SJCRH30 (cell line): ENCODE measurements around the gene MTHFD1L. TPM values are rescaled to one million over a fixed set of nuclear protein-coding genes. Genes with fewer than 3 reads are reported as not detected.
"Not testable (repeated sequence)": the region's sequence is repeated elsewhere in the genome, so short reads cannot be mapped to it uniquely, and the experiment has no call there.

Source experiments
- DNase-seq, 2 experiments: peaks; one replicate each; pipeline ENCODE4 v3.0.0-alpha.2; 2015 to 2020
- H3K27ac ChIP-seq: fragments of 250-450 bp; sonication (Bioruptor Pico); 2 replicates; pipeline ENCODE4 v1.5.1; 2020; ENCODE audit warnings: mild to moderate bottlenecking, moderate library complexity
- H3K27me3 ChIP-seq: fragments of 250-450 bp; sonication (Bioruptor Pico); 2 replicates; pipeline ENCODE4 v1.5.1; 2020; ENCODE audit warnings: mild to moderate bottlenecking, moderate library complexity
- H3K36me3 ChIP-seq: fragments of 250-450 bp; sonication (Bioruptor Pico); 2 replicates; pipeline ENCODE4 v1.5.1; 2020; ENCODE audit warnings: mild to moderate bottlenecking, moderate library complexity
- H3K4me1 ChIP-seq: fragments of 250-450 bp; sonication (Bioruptor Pico); 2 replicates; pipeline ENCODE4 v1.5.1; 2020; ENCODE audit warnings: mild to moderate bottlenecking, moderate library complexity
- H3K4me3 ChIP-seq: fragments of 250-450 bp; sonication (Bioruptor Pico); 2 replicates; pipeline ENCODE4 v1.5.1; 2020; ENCODE audit warnings: mild to moderate bottlenecking, moderate library complexity
- H3K9me3 ChIP-seq: fragments of 250-450 bp; sonication (Bioruptor Pico); replicated peaks from 2 replicates; pipeline ENCODE4 v1.5.1; 2020; ENCODE audit warnings: mild to moderate bottlenecking, moderate library complexity
- total RNA-seq: library from RNA; depleted of rRNA; stranded (reverse); fragments of >200 nt; shearing (Covaris generic); gene quantifications from 2 replicates; pipeline ENCODE4 v1.2.3, GENCODE V29; 2014

Gene MTHFD1L
- total RNA-seq, 1 experiment from 2014 or later = 51.3 TPM

DNA sequence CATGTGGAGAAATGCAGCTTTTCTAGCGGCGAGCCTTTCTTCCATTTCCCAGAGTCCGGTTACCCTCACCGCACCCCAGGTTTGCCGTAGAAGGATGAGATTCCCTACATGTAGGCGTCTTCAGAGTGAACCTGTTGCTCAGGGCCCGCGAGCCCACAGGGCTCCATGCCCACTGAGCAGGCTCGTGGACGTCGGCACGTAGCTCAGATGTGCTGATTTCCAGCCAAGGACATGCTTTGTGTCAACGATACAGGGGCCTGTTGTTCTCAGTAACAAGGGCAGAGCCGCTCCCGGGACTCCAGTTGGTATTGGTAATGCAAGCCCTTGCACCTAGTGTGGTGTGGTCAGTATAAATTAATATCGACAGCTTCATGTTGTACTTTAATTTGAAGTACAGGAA lies 159.6 kb downstream of the MTHFD1L start:
- Histone ChIP-seq H3K27ac (no peak overlapping the region), H3K4me1 (peaks cover 7% of the 10 kb centered on the region; the same call in 1 of the 2 replicates), H3K9me3 (peaks cover 8% of the 10 kb centered on the region; the same call in 1 of the 2 replicates), H3K27me3 (no peaks in the 10 kb centered on the region), H3K4me3 (no peak overlapping the region), H3K36me3 (peaks cover 10% of the 10 kb centered on the region)
- DNase-seq = no peak

- Histone ChIP-seq H3K36me3 (peaks cover 10% of the 10 kb centered on the region), H3K9me3 (peaks cover 8% of the 10 kb centered on the region; the same call in 1 of the 2 replicates), H3K4me3 (no peak overlapping the region), H3K27me3 (no peaks in the 10 kb centered on the region), H3K27ac (no peak overlapping the region), H3K4me1 (peaks cover 7% of the 10 kb centered on the region; the same call in 1 of the 2 replicates)
- no peak for DNase-seq
Observed at GRCh38 chr6:151026041-151026663, 160.7 kb downstream of the MTHFD1L start.

GRCh38 chr6:151027295-151027747 lies 161.8 kb downstream of the MTHFD1L start:
- no peak for DNase-seq
- peaks cover 7% of the 10 kb centered on the region for H3K36me3 ChIP-seq

GRCh38 chr6:151027936-151028838 lies 162.7 kb downstream of the MTHFD1L start:
- Histone ChIP-seq H3K27me3 (no peaks in the 10 kb centered on the region), H3K27ac (no peak overlapping the region), H3K4me3 (no peak overlapping the region), H3K9me3 (peaks cover 8% of the 10 kb centered on the region; the same call in 1 of the 2 replicates), H3K36me3 (peaks cover 6% of the 10 kb centered on the region), H3K4me1 (no peaks in the 10 kb centered on the region)
- no peak for DNase-seq

More at GRCh38 chr6:151027295-151027747, 161.8 kb downstream of the MTHFD1L start:
- H3K4me3 ChIP-seq = no peak overlapping the region
- H3K27me3 ChIP-seq = no peaks in the 10 kb centered on the region
- no peak overlapping the region for H3K27ac ChIP-seq
- no peaks in the 10 kb centered on the region for H3K4me1 ChIP-seq
- peaks cover 8% of the 10 kb centered on the region; the same call in 1 of the 2 replicates for H3K9me3 ChIP-seq

DNA sequence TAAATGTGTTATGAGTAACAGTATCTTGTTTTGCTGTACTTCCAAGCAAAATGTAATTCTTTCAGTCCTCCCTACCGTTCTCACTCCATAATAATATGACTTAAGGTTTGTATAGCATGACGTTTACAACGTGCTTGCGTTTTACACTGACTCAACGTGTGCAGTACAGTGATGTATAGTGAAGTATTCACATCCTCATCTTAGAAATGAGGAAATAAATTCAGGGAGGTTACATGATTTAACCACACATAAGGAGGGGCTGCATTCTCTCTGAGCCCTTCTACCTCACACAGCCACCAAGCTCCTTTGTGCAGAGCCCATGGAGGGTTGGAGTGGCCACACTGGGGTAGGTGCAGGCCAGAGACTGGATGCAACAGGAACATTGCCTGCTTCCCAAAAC lies 164.5 kb downstream of the MTHFD1L start:
- Histone ChIP-seq H3K4me1 (no peaks in the 10 kb centered on the region), H3K27me3 (no peaks in the 10 kb centered on the region), H3K4me3 (no peak overlapping the region), H3K9me3 (peaks cover 8% of the 10 kb centered on the region; the same call in 1 of the 2 replicates), H3K27ac (no peak overlapping the region), H3K36me3 (peaks cover 5% of the 10 kb centered on the region; the same call in 1 of the 2 replicates)
- no peak for DNase-seq

DNA sequence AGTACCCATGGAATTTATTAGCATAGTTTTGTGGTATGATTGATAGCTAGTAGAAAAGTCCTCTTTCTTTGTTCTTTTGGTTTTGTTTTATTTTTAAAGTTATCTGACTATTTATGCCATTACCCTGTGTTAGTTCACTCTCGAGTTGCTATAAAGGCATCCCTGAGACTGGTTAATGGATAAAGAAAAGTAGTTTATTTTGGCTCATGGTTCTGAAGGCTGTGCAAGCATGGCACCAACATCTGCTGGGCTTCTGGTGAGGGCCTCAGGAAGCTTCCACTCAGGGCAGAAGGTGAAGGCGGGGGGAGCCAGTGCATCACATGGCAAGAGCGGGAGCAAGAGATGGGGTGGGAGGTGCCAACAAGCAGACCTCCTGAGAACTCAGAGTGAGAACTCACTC lies 166.5 kb downstream of the MTHFD1L start:
- peaks cover 8% of the 10 kb centered on the region; the same call in 1 of the 2 replicates for H3K9me3 ChIP-seq
- peaks cover 18% of the 10 kb centered on the region for H3K4me1 ChIP-seq
- H3K27me3 ChIP-seq = no peaks in the 10 kb centered on the region
- H3K27ac ChIP-seq = no peak overlapping the region
- H3K4me3 ChIP-seq = no peak overlapping the region
- peaks cover 8% of the 10 kb centered on the region for H3K36me3 ChIP-seq
- DNase-seq = no peak

DNA sequence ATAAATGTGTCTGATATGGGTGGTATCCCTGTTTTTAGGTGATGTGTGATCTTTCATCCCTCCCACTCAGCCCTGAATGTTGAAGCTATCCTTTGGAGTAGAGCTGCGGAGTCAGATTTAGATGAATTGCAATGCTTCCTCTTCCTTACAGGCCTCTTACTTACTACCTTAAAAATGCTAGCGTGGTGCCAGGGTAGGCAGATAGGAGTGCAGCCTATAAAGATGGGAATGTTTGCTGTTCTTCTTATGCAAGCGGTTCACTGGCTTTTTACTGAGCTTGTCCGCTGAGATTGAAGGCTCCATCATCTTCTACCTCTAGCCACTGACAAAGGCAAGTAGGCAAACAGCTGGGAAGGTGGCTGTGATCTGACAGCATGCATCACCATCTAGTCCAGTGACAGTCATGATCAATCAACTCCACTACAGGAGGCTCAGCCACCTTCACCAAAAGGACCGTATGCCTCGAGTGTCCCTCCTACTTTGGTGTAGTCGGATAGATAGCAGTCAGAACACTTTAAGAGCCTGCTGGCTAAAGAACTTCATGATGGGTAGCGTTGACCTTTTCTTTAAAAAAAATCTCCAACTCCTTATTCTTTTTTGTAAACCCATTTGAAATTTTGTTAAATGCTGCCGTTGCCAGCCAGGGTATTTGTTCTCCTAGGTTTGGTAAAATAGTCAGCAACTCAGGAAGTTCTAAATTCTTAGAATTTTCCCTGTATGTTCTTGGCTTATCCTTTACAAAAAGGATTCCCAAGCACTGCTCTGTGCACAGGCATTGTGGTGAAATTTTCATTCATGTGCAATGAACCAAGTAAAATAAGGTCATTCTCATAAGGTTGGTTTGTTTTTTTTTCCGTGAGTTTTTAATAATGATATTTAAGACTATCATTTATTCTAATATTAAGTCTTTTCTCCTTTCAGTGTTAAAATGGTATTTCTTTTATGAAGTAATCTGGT lies 169.6 kb downstream of the MTHFD1L start:
- no peak for DNase-seq
- Histone ChIP-seq H3K36me3 (peaks cover 21% of the 10 kb centered on the region), H3K4me1 (peaks cover 20% of the 10 kb centered on the region), H3K4me3 (no peak overlapping the region), H3K9me3 (peaks cover 9% of the 10 kb centered on the region; the same call in 1 of the 2 replicates), H3K27ac (peak overlapping the region; percentile 59; the same call in 1 of the 2 replicates), H3K27me3 (no peaks in the 10 kb centered on the region)

DNA sequence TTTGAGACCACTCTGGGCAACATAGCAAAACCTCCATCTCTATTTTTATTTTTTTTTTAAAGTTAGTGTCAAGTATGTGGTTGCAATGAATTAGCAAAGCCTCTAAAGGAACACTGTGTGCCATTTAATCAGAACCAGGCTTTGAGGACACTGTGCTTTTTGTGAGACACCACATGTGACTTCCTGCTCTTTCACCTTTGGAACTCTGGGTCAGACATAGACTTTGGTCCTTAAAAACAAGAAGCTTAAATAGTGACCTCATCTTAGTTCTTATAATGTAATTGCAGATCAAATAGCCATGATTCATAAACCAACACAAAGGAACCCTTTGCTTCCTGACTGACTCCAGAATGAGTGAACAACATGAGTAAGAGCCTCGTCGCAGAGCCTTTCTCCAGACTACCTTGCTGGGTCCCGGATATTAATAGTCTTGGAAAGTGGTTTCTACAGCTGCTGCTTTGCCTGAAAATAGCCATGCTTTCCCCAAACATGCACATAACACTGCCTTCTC lies 170.8 kb downstream of the MTHFD1L start:
- not testable (repeated sequence) for H3K27me3 ChIP-seq, H3K9me3 ChIP-seq, H3K4me3 ChIP-seq
- Histone ChIP-seq H3K36me3 (peaks cover 21% of the 10 kb centered on the region), H3K4me1 (peaks cover 20% of the 10 kb centered on the region), H3K27ac (peak overlapping the region; percentile 59)
- peak; percentile 72 to 84 for DNase-seq

- DNase-seq = no peak
- Histone ChIP-seq H3K4me3 (no peak overlapping the region), H3K36me3 (peaks cover 21% of the 10 kb centered on the region), H3K9me3 (peaks cover 9% of the 10 kb centered on the region; the same call in 1 of the 2 replicates), H3K27me3 (no peaks in the 10 kb centered on the region), H3K4me1 (peaks cover 20% of the 10 kb centered on the region), H3K27ac (peak overlapping the region; percentile 59)
Observed at GRCh38 chr6:151036869-151037680, 171.6 kb downstream of the MTHFD1L start.

- Histone ChIP-seq H3K27ac (no peak overlapping the region), H3K27me3 (no peaks in the 10 kb centered on the region), H3K4me1 (peaks cover 20% of the 10 kb centered on the region), H3K9me3 (peaks cover 9% of the 10 kb centered on the region; the same call in 1 of the 2 replicates), H3K36me3 (peaks cover 21% of the 10 kb centered on the region), H3K4me3 (no peak overlapping the region)
- DNase-seq = no peak
Observed at GRCh38 chr6:151038616-151039015, 173.1 kb downstream of the MTHFD1L start.

- DNase-seq = peak in 1 of 2 experiments; percentile 24
Observed at GRCh38 chr6:151040888-151041521, 175.5 kb downstream of the MTHFD1L start.

GRCh38 chr6:151041686-151042085 lies 176.2 kb downstream of the MTHFD1L start:
- Histone ChIP-seq H3K9me3 (peaks cover 9% of the 10 kb centered on the region; the same call in 1 of the 2 replicates), H3K36me3 (peaks cover 18% of the 10 kb centered on the region), H3K27me3 (no peaks in the 10 kb centered on the region), H3K4me3 (no peak overlapping the region), H3K4me1 (peaks cover 5% of the 10 kb centered on the region), H3K27ac (no peak overlapping the region)
- no peak for DNase-seq

More at GRCh38 chr6:151040888-151041521, 175.5 kb downstream of the MTHFD1L start:
- not testable (repeated sequence) for H3K9me3 ChIP-seq, H3K4me3 ChIP-seq, H3K27me3 ChIP-seq, H3K27ac ChIP-seq
- peaks cover 16% of the 10 kb centered on the region for H3K36me3 ChIP-seq
- peaks cover 12% of the 10 kb centered on the region for H3K4me1 ChIP-seq

DNA sequence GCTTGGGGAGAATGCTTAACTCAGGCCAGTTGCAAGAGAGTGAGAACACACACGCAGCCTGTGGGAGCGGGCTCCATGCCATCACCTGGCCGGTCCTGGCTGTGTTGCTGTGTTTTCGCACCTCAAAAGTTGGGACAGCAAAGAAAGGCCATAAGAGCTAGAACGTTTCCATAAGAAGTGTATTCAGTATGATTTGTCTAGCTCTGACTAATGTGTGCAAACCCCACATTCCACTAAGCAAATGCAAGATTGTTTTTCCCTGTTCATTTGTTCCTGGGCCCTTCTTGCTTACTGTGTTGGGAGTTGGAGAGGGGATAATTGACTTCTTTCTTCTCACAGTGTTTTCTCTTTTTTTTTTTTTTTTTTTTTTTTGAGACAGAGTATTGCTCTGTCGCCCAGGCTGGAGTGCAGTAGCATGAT lies 177.4 kb downstream of the MTHFD1L start:
- not testable (repeated sequence) for H3K27me3 ChIP-seq, H3K4me1 ChIP-seq, DNase-seq, H3K9me3 ChIP-seq, H3K27ac ChIP-seq, H3K4me3 ChIP-seq, H3K36me3 ChIP-seq
